GM18519 (cell line): ENCODE measurements around the gene TESK2.
A peak's percentile ranks its signal among the peaks of the same experiment; 100 is the strongest.
"Not testable (repeated sequence)": the region's sequence is repeated elsewhere in the genome, so short reads cannot be mapped to it uniquely, and the experiment has no call there.

Source experiments
- ATAC-seq: cut with Tn5 transposase; IDR thresholded peaks from one replicate; pipeline ENCODE4 v1.9.1; 2021; ENCODE audit warnings: mild to moderate bottlenecking, moderate library complexity; ENCODE audit not compliant: unreplicated experiment, low FRiP score

Gene TESK2, protein sequence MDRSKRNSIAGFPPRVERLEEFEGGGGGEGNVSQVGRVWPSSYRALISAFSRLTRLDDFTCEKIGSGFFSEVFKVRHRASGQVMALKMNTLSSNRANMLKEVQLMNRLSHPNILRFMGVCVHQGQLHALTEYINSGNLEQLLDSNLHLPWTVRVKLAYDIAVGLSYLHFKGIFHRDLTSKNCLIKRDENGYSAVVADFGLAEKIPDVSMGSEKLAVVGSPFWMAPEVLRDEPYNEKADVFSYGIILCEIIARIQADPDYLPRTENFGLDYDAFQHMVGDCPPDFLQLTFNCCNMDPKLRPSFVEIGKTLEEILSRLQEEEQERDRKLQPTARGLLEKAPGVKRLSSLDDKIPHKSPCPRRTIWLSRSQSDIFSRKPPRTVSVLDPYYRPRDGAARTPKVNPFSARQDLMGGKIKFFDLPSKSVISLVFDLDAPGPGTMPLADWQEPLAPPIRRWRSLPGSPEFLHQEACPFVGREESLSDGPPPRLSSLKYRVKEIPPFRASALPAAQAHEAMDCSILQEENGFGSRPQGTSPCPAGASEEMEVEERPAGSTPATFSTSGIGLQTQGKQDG

GRCh38 chr1:45490626-45491486, at the start of gene TESK2:
TESK2 (minus strand) TSS chr1:45491163; CDS start chr1:45457785, 33,378 bp downstream.
- ATAC-seq: peak; percentile 79

DNA sequence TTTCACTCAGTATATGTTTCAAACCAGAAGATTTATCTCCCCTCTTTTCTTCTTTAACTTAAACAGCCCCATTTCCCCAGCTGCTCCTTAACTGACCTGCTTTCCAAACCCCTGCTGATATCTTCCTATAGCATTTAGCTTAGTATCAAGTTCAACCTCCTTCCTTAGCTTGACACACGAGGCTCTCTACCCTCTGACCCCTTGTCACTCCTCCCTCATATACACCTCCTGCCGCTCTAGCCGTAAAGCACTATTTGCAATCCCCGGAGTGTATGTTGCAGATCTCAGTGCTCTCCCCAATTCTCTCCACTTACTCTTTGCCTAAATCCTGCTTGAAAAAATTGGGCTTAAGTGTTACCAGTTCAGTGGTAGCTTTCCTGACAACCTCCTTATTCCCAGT, 45.9 kb upstream of the TESK2 start:
- no peak for ATAC-seq

GRCh38 chr1:45535988-45536766, 45.2 kb upstream of the TESK2 start:
- ATAC-seq: no peak

GRCh38 chr1:45531873-45532272, 40.9 kb upstream of the TESK2 start:
- ATAC-seq: no peak

- ATAC-seq: no peak
Measured at GRCh38 chr1:45530632-45531135, 39.7 kb upstream of the TESK2 start.

DNA sequence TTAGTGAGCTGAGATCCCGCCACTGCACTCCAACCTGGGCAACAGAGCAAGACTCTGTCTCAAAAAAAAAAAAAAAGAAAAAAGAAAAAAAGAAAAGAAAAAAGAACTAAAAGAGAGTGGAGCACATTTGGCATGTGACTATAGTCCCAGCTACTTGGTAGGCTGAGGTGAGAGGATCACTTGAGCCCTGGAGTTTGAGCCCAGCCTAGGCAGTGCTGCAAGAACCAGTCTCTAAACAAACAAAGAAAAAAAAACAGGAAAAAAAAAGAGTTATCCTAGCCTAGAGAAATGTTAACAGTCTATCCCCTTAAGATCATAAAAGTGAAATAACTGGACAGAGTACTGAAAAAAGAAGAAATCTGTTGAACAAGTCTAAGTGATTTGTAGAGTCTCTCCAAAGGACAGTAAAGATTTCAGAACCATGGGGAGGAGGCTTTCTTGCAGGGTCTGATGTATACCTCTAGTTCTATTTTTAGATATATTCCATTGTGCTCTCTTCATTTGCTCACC, 35.2 kb upstream of the TESK2 start:
- ATAC-seq: no peak

GRCh38 chr1:45523975-45524374, 33.0 kb upstream of the TESK2 start:
- not testable (repeated sequence) for ATAC-seq

DNA sequence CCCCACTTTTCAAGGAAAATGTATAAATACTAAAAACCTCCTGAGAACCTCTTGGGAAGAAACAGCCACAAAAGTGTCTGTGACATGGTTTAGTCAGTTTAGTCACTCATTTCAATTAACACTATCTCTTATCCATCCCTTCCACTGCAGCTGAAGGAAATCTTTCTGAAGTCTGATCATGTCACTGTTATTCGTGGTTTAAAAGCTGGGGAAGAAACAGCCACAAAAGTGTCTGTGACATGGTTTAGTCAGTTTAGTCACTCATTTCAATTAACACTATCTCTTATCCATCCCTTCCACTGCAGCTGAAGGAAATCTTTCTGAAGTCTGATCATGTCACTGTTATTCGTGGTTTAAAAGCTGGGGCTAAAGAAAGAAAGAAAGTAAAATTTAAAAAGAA, 32.6 kb upstream of the TESK2 start:
- not testable (repeated sequence) for ATAC-seq

GRCh38 chr1:45522324-45523104, 31.6 kb upstream of the TESK2 start:
- no peak for ATAC-seq

DNA sequence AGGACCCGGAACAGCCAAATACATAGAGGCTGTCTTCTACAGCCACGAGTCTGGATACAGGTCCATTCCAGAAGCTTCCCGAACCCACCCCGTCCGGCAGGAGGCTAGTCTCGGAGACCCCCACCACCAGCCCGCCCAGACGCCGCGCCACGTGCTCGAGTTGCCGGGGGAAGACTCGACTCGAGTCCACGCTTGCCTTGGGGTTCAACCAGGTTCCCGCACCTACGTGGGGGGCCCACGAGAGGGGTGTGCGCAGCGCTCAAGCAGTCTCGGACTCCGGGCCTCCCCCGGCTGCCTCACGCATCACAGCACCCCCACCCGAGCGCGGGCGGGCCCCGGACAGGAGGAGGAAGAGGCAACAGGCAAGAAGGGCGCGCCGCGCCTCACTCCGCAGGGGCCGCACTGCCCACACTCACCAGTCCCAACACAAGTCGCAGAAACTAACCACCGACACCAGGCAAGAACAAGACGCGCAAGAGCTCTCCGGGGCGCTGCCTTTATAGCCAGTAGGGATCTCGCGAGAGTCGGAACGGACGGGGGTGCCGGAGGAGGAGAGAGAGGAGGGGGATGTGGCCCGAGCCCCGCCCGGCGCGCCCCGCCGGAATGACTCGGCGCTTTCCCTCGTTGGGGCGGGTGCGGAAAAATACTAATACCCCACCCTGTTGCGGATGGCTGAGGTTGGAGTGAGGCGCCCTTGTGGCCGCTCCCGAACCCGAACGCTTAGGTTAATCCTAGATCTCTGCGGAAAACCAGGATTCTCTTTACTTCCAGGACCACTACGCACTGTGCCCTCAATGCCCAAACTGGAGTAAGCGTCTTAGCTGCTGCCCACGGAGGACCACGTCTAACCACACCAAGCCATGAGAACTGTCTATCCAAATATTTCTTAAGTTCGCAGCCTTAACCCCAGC, 30.7 kb upstream of the TESK2 start, which contains the start of gene PRDX1:
Gene PRDX1 (minus strand): TSS at position 472 of the 911 bp plus-strand sequence. CDS start 2,841 bp downstream, outside the sequence.
- peak; percentile 76 for ATAC-seq

- not testable (repeated sequence) for ATAC-seq
Measured at GRCh38 chr1:45519774-45520173, 28.8 kb upstream of the TESK2 start.

GRCh38 chr1:45518910-45519309, 27.9 kb upstream of the TESK2 start:
- no peak for ATAC-seq

DNA sequence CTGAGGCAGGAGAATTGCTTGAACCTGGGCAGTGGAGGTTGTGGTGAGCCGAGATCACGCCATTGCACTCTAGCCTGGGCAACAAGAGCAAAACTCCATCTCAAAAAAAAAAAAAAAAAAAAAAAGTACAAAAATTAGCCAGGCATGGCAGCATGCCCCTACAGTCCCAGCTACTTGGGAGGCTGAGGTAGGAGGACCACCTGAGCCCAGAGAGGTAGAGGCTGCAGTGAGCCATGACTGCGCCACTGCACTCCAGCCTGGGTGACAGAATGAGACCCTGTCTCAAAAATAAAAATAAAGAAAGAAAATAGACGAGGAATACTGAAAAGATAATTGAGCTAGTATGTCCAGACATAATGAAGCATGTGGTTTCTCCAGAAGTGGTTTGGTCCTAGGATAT, 27.4 kb upstream of the TESK2 start:
- not testable (repeated sequence) for ATAC-seq

DNA sequence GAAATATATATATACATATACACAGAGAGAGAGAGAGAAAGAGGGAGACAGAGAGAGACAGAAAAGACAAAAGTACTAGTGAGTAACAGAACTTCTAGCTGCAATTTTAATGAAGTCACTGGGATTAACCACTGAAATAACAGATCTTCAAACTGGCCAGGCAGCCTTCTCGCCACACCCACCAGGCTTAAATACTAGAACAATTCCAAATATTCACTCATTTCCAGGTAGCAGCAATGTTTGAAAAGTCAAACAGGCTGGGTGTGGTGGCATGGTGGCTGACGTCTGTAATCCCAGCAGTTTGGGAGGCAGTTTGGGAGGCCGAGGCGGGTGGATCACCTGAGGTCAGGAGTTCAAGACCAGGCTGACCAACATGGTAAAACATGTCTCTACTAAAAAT, 25.5 kb upstream of the TESK2 start:
- ATAC-seq: no peak

- no peak for ATAC-seq
Measured at GRCh38 chr1:45516036-45516435, 25.1 kb upstream of the TESK2 start.

DNA sequence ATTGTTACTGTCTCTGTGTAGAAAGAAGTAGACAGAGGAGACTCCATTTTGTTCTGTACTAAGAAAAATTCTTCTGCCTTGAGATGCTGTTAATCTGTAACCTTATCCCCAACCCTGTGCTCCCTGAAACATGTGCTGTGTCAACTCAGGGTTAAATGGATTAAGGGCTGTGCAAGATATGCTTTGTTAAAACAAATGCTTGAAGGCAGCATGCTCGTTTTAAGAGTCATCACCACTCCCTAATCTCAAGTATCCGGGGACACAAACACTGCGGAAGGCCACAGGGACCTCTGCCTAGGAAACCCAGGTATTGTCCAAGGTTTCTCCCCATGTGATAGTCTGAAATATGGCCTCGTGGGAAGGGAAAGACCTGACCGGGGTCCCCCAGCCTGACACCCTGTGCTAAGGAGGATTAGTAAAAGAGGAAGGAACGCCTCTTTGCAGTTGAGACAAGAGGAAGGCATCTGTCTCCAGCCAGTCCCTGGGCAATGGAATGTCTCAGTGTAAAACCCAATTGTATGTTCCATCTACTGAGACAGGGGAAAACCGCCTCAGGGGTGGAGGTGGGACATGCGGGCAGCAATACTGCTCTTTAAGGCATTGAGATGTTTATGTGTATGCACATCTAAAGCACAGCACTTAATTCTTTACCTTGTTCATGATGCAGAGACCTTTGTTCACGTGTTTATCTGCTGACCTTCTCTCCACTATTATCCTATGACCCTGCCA, 22.7 kb upstream of the TESK2 start:
- ATAC-seq: not testable (repeated sequence)

DNA sequence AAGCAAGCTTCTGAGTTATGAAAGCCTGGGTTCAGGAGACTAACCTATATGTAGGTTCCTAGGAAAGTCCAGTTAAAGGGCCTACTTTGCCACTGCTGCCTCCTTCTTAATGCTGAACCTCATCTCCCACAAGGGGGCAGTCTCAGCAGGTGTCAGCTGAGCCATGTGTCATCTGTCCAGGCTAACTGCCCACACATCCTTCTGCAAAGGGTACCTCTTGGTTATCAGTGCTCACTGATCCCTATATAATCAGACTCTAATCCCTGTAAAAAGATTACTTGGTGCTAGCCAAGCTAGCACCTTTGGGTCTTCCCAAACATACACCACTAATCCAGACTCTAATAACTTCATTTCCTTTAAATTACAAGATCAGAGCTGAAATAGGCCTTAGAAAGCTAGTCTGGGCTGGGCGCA, 21.7 kb upstream of the TESK2 start:
- ATAC-seq: no peak
